ENCODE measurements around the gene PARD3. TPM values are rescaled to one million over a fixed set of nuclear protein-coding genes. Genes with fewer than 3 reads are reported as not detected.
"Not testable (repeated sequence)": the region's sequence is repeated elsewhere in the genome, so short reads cannot be mapped to it uniquely, and the experiment has no call there.

PARD3 gene
- polyA plus RNA-seq, 5 donors = 38.0 to 53.5 (median 46.6) TPM

- no peak for DNase-seq
Measured at GRCh38 chr10:34768972-34769330, 46.1 kb downstream of the PARD3 start.

- peak; percentile 32 for DNase-seq
Measured at GRCh38 chr10:34768261-34768971, 46.7 kb downstream of the PARD3 start.

DNA sequence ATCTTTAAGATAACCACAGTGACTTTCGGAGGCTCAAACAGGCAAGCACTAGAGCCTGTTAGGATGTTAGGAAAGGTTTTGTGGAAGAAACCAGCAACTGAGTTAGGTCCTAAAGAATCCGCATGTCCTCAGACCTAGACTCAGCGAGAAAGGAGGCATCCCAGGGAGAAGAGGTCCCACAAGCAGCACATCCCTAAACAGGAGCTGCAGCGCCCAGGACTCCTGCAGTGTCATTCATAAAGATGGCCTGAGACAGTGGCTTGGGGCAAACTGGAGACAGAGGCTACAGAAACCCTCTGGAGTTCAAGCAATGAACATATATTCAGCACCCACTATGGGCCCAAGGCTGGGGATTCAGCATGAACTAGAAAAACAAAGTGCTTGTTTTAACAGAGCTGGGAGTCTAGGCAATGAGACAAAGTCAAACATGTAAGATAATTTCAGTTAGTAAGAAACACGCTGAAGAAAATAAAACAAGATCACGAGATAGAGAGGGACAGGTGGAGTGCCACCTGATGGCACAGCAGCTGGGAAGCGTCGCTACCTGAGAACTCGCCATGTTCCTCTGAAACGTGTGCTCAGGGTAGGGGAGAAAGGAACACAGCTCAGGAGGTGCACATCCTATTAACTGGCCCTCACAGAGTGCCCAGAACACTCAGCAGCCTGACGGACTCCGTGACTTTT lies 48.1 kb downstream of the PARD3 start:
- no peak for DNase-seq

- peak; percentile 78 for DNase-seq
Measured at GRCh38 chr10:34766266-34766600, 48.9 kb downstream of the PARD3 start.

DNA sequence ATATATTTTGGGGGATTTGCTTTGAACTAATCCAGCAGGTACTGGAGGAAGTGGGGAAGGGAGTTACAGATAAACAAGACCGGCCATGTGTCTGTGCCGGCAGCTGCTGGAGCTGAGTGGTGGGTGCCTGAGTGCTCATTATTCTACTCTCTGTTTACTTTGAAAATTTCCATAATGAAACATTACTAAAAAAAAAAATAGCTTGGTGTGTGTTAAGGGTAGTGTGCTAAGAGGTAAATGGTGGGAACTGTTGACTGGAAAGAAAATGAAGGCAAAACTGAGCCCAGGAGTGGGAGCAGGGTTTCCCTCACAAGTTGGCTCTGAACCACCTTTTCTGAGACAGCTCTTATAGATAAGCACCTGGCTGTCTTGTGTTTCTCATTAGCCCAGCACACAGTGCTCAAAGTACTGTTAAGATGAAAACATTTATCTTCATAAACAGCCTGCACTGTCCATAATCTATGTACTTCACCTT lies 50.6 kb downstream of the PARD3 start:
- no peak for DNase-seq

- no peak for DNase-seq
Measured at GRCh38 chr10:34762603-34763299, 52.3 kb downstream of the PARD3 start.

DNA sequence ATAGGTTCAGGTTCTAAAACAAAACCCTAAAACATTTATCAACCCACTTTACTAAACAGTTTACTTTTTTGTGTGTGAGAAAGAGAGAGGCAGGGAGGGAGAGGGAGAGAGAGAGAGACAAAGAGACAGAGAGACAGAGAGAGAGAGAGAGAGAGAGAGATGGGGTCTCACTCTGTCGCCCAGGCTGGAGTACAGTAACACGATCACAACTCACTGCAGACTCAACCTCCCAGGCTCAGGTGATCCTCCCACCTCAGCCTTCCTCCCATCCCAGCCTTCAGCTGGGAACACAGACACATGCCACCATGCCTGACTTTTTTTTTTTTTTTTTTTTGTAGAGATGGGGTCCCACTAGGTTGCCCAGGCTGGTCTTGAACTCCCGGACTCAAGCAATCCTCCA lies 52.9 kb downstream of the PARD3 start:
- no peak for DNase-seq

DNA sequence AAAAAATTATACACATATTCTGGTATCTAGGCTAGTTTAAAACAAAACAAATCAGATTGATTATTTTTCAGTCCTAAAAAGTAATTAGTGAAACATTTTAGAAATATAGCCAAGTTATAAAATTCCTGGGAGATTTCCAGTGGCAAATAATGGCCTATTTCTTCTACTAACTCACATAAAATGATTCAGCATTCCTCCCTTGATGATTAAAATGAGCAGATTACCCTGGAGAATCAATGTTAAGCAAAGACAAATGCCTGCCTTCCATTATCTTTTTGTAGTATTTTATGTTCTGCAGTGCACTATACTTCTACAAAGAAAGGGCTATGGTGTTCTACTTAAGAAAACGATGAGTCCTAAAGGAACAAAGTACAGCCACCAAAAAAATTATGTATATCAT lies 53.6 kb downstream of the PARD3 start:
- DNase-seq = no peak

DNA sequence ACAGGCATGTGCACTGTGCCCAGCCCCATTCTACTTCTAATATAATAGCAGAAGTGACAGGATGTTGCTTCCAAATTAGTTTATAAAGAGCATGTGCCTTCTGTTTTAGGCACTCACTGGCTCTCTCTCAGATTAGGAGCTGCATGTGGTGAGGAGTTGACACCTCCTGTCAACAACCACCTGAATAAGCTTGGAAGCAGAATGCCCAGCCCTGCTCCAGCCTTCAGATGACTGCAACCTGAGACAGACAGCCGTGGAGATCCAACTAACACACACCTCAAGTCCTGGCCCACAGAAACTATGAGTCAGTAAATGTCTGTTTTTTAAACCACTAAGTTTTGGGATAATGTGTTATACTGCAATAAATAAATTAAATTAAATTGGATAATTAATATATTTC lies 54.5 kb downstream of the PARD3 start:
- no peak for DNase-seq

DNA sequence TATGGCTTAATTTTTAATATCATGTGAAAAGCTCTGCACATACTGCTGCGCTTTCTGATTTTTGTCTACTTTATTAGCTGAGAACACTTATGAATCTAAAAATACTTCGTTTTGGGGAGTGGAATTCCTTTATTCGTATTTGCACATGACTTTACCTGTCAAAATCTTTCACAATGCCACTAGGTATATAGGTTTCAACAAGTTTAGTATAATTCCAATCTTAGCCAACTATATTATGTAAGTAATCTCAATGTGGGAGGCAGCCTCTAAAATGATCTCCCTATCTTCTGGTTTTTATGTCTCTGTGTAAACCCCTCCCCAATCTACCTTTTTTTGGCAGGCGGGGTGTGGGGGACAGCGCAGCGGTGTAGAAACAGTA lies 55.3 kb downstream of the PARD3 start:
- no peak for DNase-seq

- no peak for DNase-seq
Measured at GRCh38 chr10:34759161-34759836, 55.8 kb downstream of the PARD3 start.

GRCh38 chr10:34758447-34758996 lies 56.6 kb downstream of the PARD3 start:
- no peak for DNase-seq

DNA sequence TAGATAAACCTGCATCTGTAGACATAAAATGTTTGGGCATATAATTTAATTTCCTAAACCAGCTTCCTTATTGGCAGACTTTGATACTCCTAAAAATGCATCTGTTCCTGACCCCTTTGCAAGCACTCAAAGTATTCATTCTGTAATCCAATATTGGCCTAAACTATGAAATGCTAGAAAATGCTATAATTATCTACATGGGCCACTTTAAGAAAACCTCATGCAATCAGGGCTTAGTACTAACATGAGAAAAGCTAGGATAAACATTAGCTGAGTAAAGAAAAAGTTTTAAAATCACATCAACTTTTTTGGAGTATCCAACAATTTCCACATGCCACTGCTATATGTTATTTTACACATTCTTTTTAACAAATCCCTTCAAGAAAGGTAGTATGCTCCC lies 57.2 kb downstream of the PARD3 start:
- no peak for DNase-seq

GRCh38 chr10:34757181-34757580 lies 57.9 kb downstream of the PARD3 start:
- DNase-seq = not testable (repeated sequence)

DNA sequence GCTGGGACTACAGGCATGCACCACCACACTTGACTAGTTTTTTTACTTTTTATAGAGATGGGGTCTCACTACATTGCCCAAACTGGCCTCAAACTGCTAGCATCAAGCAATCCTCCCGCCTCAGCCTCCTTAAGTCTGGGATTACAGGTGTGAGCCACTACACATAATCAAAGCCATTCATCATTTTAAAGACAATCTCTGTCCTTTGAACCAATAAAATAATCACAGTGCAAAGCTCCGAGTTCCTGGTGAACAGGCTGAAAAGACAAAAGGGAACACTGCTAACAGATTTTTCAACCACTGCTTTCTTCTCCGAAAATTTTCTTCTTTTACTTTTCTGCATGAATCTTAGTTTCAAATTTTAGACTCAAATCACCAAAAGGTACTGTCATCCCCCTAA lies 58.5 kb downstream of the PARD3 start:
- DNase-seq = no peak

DNA sequence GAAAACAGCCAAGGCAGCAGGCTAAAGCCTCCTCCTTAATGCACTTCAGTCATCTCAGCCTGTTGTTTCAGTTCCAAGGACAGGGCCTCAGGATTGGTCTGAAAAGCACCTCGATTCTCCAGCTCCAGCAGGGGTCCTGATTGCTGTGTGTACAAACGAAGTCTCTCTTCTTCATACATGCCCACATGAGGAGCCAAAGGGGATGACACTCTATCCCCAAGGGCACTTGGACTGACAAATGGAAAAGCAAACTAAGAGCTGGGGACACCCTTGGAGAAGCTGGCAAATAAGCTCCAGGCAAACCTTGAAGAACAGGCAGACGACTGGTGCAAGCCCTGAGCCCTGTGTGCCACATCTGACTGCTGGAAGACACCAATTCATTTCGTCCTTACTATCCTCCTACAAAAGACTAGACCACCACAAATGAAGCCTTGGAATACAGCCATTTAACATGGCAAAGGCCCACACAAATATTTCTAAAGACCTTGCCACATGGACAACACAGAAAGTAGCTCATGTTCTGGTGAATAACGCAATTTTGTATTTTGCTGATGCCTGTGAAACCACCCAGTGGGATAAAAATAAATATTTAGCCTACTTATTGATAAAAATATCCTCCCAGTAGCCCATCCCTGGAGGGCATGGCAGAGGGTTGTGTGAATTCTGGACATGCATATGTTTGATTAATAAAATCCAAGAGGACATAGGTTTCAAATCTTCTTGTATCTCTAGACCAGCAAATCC lies 61.9 kb downstream of the PARD3 start:
- DNase-seq = no peak

- no peak for DNase-seq
Measured at GRCh38 chr10:34751272-34751671, 63.8 kb downstream of the PARD3 start.

GRCh38 chr10:34750795-34751194 lies 64.3 kb downstream of the PARD3 start:
- DNase-seq = not testable (repeated sequence)

GRCh38 chr10:34748767-34749166 lies 66.3 kb downstream of the PARD3 start:
- no peak for DNase-seq

DNA sequence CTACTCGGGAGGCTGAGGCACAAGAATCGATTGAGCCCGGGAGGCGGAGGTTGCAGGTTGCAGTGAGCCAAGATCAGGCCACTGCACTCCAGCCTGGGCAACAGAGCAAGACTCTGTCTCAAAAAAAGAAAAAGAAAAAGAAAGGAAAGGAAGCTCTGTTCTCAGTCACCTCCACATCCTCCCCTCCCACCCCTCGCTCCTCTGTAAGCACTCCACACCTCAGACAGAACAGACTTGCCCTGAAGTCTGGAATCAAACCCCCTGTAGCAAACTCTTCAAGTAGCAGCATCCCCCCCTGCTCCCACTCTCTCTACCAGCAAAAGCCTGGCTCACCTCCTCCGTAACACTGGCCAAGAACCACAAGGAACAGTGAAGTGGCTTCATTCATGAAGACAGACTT lies 66.7 kb downstream of the PARD3 start:
- no peak for DNase-seq

GRCh38 chr10:34746094-34746493 lies 69.0 kb downstream of the PARD3 start:
- no peak for DNase-seq

- no peak for DNase-seq
Measured at GRCh38 chr10:34745244-34745643, 69.9 kb downstream of the PARD3 start.
